Measurements from ENCODE around the gene BNC2.

GRCh38 chr9:16370647-16371046, 499.8 kb downstream of the BNC2 start:
- no peak for TF ChIP-seq CTCF (conservative IDR thresholded peaks at IDR 0.05; ENCODE audit: low read depth, low read length)
- no peak for TF ChIP-seq POLR2A (IDR thresholded peaks at IDR 0.05; ENCODE audit: low read depth, low read length)
